Adrenal gland (tissue), 5 donors: ENCODE results near the gene SFXN3.

ENCODE experiments used
- POLR2A ChIP-seq, 2 donors: fragments of 450-650 bp; IDR thresholded peaks; one replicate each; pipeline ENCODE4 v1.6.1; 2017; ENCODE audit warnings: antibody characterized with exemption in 2 of 2, mild to moderate bottlenecking in 2 of 2, moderate library complexity in 1 of 2
- TF ChIP-seq, protein P1 (sequence below), 6 experiments: fragments of 450-650 bp in 4 of 6; fragments of 200-600 bp in 2 of 6; sonication (generic) in 1 of 6; IDR thresholded peaks; 1 replicate in 5 of 6; 2 replicates in 1 of 6; pipeline versions ENCODE4 v1.5.1 to v1.8.0; 2016 to 2021; ENCODE audit warnings: antibody characterized with exemption in 6 of 6, mild to moderate bottlenecking in 2 of 6, moderate library complexity in 1 of 6
- donor health status: DM: no; HTN: no; CAD: no.

DNA sequence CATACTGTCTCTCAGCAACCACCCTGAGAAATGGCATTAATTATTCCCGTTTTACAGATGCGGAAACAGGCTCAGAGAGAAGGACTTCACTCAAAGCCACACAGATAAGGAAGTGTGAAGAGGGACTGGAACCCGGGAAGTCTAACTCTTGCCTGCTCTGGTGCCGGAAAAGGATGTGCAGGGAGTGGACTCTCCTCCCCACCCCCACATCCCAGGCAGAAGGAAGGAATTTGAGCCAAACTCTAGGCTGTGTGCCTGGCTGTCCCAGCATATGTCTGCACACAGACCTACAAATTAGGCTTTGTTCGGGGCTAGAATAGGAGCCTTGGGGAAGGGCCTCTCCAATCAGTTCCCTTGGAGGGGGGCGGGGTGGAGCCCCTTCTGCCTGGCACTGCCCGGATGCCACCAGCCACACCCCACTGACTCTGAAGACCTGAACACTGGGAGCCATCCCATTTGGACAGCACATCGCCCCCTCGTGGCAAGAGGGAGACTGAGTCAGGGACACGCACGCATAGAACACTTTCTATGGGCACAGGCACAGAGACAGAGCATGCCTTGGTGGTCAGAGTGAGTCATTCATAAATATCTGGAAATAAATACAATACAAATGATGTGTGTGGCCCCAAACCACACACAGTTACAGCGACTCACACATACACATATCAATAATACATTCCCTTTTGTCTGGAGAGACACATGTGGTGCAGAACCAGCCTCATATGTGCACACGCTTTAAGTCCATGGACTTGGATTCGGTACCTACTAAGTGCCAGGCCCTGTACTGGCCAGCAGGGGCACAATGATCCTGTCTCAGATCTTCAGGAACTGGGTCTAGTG, 18.3 kb upstream of the SFXN3 start:
- TF ChIP-seq POLR2A (IDR thresholded peaks at IDR 0.05) = no peak
- TF ChIP-seq, protein P1, sequence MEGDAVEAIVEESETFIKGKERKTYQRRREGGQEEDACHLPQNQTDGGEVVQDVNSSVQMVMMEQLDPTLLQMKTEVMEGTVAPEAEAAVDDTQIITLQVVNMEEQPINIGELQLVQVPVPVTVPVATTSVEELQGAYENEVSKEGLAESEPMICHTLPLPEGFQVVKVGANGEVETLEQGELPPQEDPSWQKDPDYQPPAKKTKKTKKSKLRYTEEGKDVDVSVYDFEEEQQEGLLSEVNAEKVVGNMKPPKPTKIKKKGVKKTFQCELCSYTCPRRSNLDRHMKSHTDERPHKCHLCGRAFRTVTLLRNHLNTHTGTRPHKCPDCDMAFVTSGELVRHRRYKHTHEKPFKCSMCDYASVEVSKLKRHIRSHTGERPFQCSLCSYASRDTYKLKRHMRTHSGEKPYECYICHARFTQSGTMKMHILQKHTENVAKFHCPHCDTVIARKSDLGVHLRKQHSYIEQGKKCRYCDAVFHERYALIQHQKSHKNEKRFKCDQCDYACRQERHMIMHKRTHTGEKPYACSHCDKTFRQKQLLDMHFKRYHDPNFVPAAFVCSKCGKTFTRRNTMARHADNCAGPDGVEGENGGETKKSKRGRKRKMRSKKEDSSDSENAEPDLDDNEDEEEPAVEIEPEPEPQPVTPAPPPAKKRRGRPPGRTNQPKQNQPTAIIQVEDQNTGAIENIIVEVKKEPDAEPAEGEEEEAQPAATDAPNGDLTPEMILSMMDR (IDR thresholded peaks at IDR 0.05) = peak; percentile 79 to 99 (median 92)
